Measurements from ENCODE around the gene ZNF697.
"Not testable (repeated sequence)": the region's sequence is repeated elsewhere in the genome, so short reads cannot be mapped to it uniquely, and the experiment has no call there.

The ZNF697 gene

DNA sequence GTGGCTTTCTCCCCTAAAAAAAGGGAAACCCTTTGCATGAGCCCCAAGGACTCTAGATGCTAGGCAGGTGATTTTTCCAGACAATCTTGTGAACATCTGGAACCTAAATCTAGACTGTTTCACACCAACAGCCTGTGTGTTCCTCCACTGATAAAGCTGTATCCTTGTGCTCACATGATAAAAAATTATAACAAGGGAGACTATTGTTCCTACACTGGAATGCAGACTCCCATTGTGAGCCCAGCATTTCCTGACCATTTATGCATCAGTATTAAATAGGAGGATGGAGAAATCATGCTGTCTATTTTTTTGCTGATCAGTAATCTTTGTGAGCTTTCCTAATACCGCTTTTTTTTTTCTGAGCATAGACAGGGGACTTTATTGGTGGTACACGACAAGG lies 52.5 kb downstream of the ZNF697 start:
- no peak for DNase-seq

DNA sequence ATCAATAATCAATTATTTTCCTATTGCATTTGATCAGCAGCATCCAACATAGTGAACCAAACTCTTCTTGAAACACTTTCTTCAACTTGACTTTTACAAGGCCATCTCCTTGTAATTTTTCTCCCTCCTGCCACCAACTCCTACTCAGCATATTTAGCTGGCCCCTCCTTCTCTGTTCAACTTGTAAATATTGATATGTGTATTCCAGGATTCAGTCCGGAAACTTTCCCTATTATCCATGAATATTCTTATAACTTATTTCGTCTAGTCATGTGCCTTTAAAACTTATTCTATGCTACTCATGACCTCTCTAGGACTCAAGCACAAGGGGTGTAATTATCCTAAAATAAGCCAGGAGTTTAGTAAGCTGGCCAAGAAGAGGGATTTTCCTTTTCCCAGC lies 52.9 kb downstream of the ZNF697 start:
- no peak for DNase-seq

DNA sequence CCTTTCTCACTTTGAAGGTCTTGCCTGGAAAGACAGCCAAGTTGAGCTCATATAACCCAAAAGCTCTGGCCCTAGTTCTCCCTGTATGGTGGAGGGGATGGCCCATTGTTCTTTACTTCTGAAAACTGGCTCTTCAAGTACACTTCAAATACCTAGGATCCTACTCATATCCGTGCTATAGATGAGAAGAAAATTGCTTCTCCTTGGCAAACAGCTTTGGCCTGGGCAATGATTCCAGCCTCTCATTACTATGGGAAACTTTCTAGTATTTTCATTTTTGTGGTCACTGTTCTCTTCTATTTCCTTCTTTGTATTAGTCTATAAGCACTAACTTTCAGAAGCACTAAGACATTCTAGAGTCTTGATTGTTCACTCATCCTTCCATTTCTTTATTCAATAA lies 53.7 kb downstream of the ZNF697 start:
- DNase-seq, result no peak

DNA sequence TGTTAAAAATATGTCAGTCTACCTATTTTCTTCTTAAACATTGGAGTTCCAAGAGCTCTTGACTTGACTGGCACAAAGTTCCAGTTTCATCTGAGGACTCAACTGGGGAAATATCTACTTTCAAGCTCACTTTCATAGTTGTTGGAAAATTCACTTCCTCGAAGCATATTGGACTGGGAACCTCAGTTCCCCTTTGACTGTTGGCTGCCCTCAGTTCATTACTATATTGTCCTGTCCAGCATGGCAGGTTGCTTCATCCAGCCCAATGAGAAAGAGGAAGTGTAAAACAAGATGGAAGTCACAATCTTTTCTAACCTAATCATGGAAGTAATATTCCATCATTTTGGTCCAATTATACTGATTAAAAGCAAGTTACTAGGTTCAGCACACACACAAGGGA lies 54.3 kb downstream of the ZNF697 start:
- no peak for DNase-seq

DNA sequence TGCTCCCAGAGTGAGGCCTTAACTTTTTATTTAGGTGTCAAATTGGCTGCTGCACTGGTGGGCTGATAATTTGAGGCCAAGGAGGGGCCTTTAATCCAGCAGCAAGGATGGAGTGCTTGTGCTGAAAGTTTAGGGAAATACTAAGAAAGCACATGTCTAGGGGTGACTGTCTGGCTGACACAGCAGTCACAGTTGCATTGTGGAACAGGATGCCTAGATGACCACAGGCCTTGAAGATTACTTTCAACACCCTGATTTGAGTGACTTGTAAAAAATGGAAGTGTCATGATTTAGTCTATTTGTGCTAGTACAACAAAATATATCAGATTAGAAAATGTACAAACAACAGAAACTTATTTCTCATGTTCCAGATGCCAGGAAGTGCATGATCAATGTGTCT lies 57.7 kb downstream of the ZNF697 start:
- DNase-seq, result no peak

DNA sequence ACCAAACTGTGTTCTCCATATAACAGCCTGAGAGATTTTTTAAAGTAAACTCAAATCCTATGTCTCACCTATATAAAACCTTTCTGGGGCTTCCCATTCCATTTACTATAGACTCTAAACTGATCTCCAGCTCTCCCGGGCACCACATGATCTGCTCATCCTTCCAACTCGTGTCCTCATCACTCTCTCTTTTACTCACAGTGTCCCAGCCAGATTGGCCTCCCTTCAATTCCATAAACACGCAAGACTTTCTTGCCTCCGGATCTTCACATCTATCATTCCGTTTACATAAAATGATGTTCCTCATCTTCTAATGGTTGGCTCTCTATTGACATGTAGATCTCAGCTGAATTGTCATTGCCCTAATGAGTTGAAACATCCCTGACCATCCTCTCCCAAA lies 59.4 kb downstream of the ZNF697 start:
- DNase-seq, result no peak

DNA sequence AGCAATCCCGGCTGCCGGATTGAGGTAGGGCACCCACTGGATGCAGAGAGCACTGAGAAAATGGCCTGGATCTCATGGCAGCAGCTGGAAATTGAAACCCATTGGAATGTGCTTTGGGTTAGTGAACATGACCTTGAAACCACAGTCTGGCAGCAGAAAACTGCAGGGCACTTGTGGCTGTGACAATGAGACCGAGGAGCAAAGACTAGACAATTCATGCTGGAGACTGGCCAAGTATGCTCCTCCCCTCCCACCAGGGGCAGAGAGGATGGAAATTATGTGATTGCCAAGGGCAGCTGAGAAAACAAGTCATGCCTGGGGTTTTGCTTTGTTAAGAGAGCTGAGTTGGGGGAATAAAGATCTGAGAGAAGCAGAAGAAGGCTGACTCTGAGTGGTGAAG lies 60.7 kb downstream of the ZNF697 start:
- DNase-seq, result peak; percentile 84

DNA sequence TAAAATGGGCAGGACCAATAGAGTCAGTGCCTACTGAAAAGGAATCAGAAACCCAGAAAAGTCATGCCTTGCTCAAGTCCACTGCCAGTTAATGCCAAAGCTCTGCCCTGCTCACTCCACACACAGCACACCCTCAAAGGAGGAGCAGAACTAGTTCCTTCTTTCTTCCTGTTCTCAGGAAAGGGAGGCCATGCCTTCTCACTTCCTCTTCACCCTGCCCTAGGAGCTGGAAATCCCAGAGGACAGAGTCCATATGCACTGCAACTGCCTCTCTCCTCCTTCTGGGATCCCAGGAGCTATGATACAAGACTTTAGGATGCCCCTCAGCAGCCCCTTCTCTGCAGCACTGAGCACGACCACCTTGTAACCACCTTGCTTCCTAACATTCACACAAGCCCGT lies 62.3 kb downstream of the ZNF697 start:
- not testable (repeated sequence) for DNase-seq

DNA sequence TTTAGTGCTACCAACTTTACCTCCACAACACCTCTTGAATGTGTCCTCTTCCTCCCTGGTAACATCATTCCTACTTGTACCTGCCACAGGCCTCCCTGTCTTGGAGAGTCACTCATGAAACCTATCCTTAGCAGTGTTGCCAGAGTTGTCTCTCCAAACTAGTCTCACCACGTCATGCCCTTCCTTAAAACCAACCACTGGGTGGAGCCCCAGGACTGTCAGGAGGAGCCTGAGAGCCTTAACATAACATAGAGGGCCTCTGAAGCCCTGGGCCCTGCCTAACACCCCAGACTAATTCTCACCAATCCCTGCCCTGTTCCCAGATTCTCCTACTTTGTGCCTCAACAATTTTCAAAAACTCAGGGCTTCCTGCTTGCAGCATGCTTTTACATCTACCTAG lies 65.3 kb downstream of the ZNF697 start:
- peak; percentile 28 for DNase-seq

DNA sequence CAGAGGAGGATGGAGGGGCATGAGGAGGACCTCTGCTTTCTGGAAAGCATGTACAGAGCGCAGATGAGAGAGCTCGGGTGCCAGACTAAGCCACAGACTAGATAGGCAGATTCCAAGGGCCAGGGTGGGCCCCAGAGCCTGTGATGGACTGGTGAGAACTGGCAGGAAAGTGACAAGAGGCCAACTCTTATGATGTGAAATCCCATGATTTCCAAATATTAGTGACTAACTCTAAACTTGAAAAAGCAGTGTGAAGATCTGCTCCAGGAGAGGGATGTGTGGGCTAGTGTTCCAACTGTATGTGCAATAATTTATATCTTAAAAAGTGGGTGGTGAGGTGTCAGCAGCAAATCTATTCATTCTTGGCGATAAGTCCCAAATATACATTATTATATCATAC lies 67.0 kb downstream of the ZNF697 start:
- not testable (repeated sequence) for DNase-seq

DNA sequence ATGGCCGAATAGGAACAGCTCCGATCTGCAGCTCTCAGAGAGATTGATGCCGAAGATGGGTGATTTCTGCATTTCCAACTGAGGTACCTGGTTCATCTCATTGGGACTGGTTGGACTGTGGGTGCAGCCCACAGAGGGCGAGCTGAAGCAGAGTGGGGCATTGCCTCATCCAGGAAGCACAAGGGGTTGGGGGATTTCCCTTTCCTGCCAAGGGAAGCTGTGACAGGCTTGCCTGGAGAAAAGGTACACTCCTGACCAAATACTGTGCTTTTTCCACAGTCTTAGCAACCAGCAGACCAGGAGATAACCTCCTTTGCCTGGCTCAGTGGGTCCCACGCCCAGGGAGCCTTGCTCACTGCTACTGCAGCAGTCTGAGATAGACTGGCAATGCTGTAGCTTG lies 74.2 kb downstream of the ZNF697 start:
- DNase-seq, result no peak

DNA sequence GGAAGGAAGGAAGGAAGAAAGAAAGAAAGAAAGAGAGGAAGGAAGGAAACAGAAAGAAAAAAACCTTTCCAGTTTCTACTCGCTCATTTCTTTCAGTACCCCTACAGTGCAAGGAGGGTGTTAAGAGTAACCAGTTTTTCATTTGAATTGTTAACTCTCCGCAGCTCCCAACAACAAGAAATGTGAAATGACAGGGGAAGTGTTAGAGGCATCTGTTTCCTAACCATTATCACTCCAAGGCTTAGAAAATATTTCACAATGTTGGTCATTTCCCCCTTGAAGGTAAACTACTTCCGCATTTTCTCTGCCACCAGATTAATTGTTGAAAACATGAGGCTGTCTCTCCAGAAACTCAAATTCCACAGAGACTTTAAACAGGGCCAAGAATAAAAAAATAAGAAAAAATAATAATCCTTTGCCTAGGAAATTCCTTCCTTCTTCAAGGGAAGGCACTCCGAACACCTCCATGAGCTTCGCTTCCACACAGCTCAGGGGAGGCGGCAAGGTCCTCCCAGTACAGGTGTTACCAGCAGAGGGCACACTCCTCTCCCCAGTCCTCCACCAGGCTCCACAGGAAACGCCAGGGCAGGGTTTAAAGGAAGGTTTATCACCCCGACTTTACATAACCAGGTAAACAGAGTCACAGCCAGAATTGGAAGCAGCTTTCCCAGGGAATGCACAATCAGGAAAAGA lies 78.0 kb downstream of the ZNF697 start:
- DNase-seq, result not testable (repeated sequence)

All from SHP77 treated with DMSO at 0.1 percent for 48 hours (cell line).